GM21529 (cell line): ENCODE results near the gene ECE1.
"Not testable (repeated sequence)": the region's sequence is repeated elsewhere in the genome, so short reads cannot be mapped to it uniquely, and the experiment has no call there.

Experiments used
- ATAC-seq: cut with Tn5 transposase; IDR thresholded peaks from one replicate; pipeline ENCODE4 v1.9.1; 2021; ENCODE audit not compliant: unreplicated experiment

Gene ECE1

DNA sequence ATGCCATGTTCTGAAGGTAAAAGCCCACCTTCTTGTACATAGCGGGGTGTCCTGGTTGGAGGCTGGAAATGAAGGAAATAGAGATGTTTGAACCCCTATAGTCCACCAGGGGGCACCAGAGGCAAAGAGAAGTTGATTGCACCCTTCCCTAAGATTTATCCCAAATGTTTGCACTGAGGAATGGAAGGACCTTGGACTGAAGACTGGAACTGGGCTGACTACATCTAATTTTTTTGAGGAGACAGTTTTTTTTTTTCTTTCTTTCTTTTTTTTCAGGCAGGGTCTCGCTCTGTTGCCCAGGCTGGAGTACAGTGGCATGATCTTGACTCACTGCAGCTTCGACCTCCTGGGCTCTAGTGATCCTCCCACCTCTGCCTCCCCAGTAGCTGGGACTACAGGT lies 58.2 kb downstream of the ECE1 start:
- no peak for ATAC-seq

DNA sequence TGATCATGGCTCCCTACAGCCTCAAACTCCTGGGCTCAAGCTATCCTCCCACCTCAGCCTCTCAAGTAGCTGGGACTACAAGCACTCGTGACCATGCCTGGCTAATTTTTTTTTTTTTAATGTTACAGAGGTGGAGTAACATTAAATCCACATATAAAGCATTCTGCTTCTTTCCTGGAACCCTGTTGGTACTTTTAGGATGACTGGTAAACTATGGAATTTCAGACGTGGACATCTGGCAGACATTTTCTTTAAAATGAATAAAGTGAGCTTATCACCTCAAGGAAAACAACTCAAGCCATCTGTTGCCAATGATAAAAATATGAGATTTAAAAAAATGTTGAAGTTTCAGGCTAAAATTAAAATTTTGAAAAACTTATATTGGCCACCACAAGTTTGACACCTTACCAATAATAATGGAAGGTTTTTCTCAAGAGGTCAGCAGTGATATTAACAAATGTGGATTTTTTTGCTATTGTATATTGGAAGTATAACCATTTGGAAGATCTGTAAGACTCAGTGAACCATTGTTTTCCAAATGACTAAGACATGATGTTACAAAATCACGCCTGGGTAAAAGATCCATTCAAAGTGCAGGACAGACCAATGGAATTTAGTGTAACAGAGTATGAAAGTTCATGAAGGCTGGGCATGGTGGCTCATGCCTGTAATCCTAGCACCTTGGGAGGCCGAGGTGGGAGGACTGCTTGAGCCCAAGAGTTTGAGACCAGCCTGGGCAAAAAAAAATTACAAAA lies 60.8 kb downstream of the ECE1 start:
- no peak for ATAC-seq

DNA sequence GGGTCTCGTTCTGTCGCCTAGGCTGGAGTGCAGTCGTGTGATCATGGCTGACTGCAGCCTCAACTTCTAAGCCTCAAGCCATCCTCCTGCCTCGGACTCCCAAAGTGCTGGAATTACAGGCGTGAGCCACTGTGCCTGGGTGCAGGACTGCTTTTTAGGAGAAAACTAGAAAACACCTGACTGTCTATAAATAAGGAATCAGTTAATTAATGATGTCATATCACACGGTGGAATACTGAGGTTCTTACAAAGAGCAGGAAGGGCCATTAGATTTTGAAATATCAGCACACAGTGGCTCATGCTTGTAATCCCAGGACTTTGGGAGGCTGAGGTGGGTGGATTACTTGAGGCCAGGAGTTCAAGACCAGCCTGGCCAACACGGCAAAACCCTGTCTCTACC lies 62.0 kb downstream of the ECE1 start:
- ATAC-seq, result not testable (repeated sequence)

DNA sequence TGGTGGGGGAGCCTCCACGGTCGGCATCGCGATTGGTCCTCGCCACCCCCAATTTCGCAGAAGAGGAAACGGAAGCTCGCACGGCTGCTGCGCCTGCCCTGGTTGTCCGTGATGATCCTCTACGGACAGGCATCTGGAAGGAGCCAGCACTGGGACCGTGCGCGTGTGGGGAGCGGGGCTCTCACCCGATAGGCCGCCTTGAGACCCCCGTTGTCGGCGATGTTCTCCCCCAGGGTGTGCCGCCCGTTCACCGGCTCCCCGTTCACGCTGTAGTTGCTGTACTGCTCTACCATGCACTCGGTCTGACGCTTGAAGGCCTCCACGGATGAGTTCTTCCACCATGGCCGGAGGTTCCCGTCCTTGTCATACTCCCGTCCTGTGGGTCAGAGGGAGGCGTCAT lies 65.2 kb downstream of the ECE1 start:
- no peak for ATAC-seq

DNA sequence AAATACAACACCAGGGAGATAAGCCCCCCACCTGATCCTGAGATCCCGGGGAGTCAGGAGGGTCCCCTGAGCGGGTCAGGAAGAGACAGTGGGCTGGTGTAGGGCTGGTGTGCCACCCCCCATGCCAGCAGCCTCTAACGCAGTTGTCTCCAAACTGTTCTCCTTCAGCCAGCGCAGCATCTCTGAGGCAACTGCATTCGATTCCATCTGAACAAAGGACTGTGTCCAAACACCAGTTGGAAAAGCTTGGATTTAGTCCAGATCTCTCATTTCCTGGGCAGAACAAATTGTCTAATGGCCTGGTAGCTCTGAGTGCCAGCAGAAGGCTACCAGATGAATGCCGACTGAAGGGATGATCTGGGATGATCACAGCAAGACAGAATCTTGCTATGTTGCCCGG lies 69.4 kb downstream of the ECE1 start:
- no peak for ATAC-seq

DNA sequence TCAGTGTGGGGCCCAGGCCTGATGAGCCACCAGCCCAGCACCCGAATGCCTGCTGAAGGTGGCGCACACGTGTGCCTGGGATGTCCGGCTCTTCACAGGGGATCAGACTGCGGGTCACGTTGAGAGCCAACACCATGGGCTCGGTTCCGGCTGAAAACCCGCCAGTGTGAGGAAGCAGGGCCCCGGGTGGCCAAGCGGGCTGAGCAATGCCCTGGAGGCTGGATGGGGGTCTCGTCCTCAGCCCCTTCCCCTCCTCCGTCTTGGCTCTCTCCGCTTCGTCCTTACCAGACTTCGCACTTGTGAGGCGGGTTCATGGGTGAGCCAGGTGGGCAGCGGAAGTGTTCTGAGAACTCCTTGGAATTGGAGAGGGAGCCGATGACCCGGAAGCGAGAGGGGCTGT lies 70.6 kb downstream of the ECE1 start:
- no peak for ATAC-seq

DNA sequence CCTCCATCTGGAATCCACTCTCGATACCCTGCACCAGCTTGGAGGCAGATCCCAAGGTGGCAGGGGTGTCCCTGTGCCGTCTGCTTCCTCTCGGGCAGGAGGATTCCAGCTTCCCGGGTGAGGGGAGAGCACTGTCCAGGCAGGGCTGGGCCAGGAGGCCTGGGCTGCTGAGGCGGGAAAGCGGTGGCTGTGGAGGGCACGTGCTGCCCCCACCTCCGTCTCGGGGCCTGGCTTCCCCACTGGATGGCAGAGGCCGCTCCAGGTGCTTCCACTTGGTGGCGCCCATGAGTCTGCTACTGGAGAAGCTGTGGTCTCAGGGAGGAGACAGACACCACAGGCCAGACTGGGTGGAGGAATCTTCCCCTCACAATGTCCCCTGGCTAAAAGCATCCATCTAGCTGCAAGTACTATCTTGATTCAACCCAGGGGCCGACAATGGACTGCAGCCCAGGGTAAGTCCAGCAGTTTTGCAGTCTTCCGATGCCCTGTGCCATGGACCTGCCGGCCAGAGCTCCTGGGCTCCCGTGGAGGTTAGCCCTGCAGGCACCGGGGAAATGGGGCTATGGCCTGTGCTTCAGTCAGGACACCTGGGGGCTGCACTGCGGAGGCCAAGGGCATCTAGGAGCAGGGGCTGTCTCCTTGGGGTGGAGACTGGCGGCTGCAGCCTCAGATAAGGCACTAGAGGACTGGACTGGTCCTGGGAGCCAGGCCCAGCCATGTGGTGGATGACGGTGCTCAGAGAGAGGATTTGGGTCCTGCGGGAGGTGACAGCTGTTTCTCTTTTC lies 72.3 kb downstream of the ECE1 start:
- ATAC-seq, result no peak

DNA sequence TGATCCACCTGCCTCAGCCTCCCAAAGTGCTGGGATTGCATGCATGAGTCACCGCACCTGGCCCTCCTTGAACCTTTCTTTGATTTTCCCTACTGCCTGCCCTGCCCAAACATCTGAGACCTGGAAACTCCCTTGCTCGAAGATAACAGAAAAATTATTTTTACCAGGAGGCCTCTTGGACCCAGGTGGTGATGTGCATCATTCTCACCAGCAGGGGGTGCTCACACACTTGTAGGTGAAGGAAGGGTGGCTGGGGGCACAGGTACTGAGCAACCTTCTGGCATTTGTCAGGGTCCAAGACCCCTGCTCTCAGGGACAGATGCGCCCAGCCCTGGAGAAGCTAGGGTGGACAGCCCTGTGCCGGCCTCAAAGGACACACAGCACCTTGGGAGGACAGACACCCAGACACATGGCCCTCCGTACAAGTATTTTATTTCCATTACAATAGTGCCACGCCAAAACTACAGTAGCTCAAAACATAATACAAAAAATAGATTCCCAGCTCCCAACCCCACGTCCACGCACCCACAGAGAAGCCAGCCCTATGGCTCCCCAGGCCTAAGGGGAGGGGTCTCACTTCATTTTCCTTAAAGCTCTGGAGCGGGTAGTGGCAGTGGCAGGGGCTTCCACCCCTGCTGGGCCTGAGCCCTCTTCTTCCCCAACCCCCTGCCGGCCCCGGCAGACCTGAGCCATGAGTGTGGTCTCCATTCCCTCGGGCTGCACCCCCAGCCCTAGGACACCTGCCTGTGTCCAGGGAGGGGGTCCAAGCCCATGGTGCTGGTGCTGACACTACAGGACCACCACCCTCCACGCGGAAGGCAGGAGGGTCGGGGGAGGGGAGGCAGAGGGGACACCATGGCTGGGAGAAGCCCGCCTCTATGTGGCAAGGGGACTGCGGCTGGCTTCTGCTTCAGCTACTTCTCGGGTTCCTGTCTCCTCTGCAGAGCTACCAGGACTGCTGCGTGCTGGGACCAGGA lies 73.1 kb downstream of the ECE1 start:
- ATAC-seq, result no peak

DNA sequence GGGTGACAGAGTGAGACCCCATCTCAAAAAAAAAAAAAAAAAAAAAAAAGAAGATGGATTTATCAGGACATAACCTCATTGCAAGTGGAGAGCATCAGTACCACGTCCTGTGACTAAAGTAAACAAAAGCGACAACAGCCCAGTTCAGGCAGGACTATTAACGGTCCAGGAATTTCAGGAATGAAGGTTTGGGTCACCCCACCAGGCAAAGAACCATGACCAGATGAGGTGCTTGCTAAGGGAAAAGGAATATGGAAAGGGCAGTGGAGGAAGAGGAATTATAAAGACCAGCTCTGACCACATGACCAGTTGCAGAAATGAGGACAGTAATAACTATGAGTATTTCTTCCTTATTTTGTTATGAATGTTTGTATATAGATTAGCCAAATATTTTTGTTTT lies 78.1 kb downstream of the ECE1 start:
- no peak for ATAC-seq

DNA sequence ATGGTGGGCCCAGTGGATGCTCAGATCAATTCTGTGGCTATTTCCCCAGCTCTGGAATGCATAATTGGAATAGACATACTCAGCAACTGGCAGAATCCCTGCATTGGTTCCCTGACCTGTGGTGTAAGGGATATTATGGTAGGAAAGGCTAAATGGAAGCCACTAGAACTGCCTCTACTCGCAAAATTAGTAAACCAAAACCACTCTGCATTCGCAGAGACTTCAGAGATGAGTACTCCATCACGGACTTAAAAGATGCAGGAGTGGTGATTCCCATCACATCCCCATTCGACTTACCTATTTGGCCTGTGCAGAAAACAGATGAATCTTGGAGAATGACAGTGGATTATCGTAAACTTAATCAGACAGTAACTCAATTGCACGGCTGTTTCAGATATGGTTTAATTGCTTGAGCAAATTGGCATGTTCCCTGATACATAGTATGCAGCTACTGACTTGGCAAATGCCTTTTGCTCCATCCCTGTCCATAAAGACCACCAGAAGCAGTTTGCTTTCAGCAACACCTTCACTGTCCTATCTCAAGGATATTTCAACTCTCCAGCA lies 82.0 kb downstream of the ECE1 start:
- not testable (repeated sequence) for ATAC-seq

DNA sequence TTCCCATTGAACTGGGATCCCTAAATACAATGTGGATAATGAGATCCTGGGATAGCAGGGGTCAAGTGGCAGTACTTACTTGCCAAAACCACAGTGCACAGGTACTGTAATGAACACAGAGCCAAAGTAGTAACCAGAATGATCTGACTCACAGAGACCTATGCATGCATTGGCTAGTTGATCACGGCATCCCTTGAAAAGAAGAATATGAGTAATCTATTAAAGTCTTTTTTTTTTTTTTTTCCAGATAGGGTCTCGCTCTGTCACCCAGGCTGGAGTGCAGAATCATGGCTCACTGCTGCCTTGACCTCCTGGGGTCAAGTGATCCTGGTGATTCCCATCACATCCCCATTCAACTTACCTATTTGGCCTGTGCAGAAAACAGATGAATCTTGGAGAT lies 84.1 kb downstream of the ECE1 start:
- no peak for ATAC-seq

DNA sequence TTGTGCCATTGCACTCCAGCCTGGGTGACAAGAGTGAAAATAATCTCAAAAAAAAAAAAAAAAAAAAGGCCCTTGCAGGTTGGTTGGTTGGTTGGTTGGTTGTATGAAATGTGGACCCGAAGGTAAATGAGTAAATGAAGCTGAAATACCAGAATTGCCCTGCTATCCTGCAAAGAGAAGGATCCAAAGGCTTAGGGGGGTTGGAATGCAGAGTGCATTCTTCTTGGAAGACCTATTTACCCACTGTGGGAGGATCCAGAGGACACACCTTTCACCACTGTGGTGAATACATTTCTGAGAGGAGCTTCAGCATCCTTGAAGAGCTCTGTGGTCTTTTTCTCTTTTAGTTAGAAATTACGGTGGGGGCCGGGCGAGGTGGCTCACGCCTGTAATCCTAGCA lies 84.8 kb downstream of the ECE1 start:
- no peak for ATAC-seq

DNA sequence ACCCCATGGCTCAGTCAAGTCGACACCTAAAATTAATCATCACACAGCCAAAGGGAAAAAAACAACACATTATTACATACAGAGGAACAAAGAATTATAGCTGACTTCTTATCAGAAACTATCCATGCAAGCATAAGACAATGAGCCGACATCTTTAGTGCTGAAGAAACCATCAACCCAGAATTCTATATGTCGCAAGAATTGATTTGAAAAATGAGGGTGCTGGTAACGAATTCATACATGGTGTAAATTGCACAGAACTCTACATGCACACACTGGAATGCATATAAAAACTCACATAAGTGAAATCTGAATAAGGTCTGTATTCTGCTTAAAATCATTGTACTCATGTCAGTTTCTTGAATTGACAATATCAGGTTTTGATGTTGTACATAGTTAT lies 88.6 kb downstream of the ECE1 start:
- no peak for ATAC-seq

DNA sequence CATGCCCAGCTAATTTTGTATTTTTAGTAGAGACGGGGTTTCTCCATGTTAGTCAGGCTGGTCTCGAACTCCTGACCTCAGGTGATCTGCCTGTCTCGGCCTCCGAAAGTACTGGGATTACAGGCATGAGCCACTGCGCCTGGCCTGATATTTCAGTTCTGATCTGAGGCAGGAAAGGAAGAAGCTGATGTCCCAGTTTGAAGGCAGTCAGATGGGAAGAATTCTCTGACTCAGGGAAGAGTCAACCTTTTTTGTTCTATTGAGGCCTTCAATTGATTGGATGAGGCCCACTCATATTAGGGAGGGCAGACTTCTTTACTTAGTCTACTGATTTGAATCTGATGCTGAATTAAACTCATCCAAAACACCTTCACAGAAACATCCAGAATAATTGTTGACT lies 89.0 kb downstream of the ECE1 start:
- ATAC-seq, result not testable (repeated sequence)

DNA sequence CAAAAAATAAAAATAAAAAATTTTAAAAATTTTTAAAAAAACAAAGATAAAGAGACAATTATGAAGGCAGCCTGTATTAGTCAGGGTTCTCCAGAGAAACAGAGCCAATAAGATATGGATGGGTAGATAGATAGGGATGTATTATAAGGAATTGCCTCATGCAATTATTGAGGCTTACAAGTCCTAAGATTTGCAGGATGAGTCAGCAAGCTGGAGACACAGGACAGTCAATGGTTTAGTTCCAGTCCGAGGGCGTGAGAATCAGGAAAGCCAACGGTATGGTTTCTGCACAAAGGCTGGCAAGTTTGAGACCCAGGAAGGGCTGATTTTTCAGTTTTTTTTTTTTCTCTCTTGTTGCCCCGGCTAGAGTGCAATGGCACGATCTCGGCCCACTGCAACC lies 89.5 kb downstream of the ECE1 start:
- ATAC-seq, result no peak

DNA sequence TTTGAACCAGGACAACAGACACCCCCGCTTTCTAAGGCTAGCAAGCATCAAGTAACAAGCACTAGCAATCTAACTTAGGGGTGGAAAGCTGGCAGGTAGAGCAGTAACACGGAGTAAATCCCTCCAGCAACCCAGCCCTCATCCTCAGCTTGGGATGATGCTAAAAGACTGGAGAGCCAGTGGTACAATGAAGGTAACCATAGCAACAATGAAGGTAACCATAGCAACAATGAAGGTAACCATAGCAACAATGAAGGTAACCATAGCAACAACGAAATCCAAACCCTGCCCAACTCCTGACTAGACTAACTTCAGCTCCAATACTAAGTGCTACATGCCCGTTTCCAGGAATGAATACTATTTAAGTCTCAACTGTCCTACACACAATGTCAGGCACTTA lies 91.3 kb downstream of the ECE1 start:
- no peak for ATAC-seq

DNA sequence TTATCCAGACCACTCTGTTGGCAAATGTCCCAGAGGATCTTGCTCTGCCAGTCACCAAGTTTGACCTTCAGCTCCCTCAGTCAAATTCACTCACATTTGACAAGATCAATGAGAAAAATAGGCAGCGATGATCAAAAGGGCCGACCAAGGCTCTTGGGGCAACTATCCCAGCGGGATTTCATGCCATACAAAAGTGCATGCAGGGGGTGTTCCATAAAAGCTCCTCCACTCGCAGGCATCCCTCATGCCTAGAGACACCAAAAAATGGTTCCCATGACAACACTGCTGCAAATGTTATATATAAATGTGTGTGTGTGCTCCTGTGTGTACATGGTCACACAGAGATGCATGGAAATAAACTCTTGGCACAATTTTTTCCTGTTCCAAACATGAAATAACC lies 97.4 kb downstream of the ECE1 start:
- no peak for ATAC-seq

DNA sequence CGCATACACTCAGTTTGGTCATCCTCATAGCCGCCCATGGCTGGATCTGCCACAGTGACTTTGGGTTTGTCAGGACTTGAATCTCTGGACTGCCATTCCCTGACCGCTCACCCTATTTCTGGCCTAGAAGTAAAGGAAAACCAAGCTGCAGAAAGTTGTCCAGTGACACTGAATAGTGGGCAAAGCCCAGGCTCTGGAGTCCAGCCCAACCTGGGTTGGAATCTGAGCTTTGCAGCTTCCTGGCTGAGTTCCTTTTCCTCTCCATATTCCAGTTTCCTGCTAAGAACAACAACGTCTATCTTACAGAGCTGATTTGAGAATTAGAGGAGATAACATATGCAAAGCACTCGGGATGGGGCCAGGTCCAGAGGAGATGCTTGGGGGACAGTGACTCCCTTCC lies 98.0 kb downstream of the ECE1 start:
- ATAC-seq, result no peak

DNA sequence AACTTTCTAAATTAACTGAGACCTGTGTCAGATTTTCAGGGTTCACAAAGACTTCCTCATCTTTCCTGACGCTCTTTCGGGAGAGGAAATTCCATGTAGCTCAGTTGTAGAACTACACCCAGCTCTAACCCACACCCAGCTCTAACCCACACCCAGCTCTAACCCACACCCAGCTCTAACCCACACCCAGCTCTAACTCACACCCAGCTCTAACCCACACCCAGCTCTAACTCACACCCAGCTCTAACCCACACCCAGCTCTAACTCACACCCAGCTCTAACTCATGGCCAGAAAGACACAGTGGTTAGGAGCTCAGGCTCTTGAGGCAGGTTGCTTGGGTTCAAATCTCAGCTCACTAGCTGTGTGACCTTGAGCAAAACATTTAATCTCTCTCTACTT lies 99.5 kb downstream of the ECE1 start:
- not testable (repeated sequence) for ATAC-seq

DNA sequence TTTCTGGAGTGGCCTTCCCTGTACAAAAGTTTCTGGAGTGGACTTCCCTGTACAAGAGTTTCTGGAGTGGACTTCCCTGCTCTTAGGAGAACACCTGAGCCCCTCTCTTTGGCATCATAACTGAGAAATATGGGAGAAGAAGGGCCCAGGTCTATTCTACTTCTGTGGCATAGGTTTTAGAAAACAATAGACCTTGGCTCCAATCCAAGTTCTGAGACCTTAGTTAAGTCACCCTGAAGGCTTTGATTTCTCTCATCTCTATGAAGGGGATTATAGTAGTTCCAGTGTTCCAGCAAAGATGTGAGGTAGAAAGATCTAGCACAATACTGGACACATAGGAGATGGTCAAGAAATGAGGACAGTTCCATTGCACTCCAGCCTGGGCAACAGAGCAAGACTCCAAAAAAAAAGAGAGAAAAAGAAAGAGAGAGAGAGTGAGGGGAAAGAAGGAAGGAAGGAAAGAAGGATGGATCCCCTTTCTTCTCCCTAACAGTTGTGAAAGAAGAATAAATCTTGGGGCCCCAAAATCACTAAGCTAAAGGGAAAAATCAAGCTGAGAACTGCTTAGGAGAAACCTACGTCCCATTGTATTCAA lies 100.3 kb downstream of the ECE1 start:
- ATAC-seq, result no peak

DNA sequence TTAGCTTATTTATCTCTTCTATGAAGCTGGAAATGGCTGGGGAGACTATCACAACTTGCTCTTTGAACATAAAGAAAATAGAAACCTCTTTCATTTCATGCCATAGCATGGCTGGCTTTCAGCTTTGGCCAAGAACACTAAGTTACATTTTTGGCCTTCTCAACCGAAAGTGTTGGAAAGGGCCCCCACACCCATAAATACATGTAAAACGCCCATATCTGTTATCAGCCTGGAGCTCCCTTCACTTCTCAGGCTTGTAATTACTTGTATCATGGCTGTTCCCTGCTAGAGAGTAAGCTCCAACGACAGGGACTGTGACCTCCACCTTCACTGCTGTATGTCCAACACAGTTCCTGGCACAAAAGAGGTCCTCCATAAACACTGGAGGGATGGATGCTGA lies 100.8 kb downstream of the ECE1 start:
- no peak for ATAC-seq
